Uterus (tissue), 2 donors: ENCODE results near the gene CHN2.

ENCODE experiments used
- CTCF ChIP-seq, 4 experiments: fragments of 200-600 bp in 2 of 4; fragments of 450-650 bp in 2 of 4; sonication (generic) in 2 of 4; IDR thresholded peaks; one replicate each; pipeline ENCODE4 v1.5.1; 2016 to 2019; ENCODE audit warnings: antibody characterized with exemption in 4 of 4, mild to moderate bottlenecking in 2 of 4, moderate library complexity in 1 of 4
- POLR2A ChIP-seq, 2 donors: fragments of 450-650 bp; IDR thresholded peaks; one replicate each; pipeline ENCODE4 v1.6.1; 2016; ENCODE audit warnings: antibody characterized with exemption in 2 of 2, mild to moderate bottlenecking in 1 of 2, moderate library complexity in 1 of 2

- TF ChIP-seq POLR2A (IDR thresholded peaks at IDR 0.05): no peak
- TF ChIP-seq CTCF (IDR thresholded peaks at IDR 0.05): no peak
Observed at GRCh38 chr7:29278337-29279069, 83.9 kb downstream of the CHN2 start.
